Activated naive CD4-positive, alpha-beta T cell treated with anti-CD3 and anti-CD28 coated beads, Interleukin-2, amount 10 ng/mL, durations not matched to agents 7 days and 5 days (primary cell): ENCODE data around the gene AKAP7.

Experiments used
- CTCF ChIA-PET: fragments of 350-600 bp; sonication (Branson Sonifier 250); formaldehyde crosslinking; loops from one replicate; lab custom pipeline; 2021; ENCODE audit warnings: antibody characterized with exemption; lab: Charles Lee
- DNase-seq: peaks from one replicate; pipeline ENCODE4 v3.0.0-alpha.2; 2020
- H3K27ac Mint-ChIP-seq: one replicate; pipeline ENCODE4 v1.8.0; 2021; ENCODE audit warnings: mild to moderate bottlenecking, moderate library complexity, mixed read lengths
- H3K27me3 Mint-ChIP-seq: one replicate; pipeline ENCODE4 v1.8.0; 2021; ENCODE audit warnings: mild to moderate bottlenecking, mixed read lengths
- H3K36me3 Mint-ChIP-seq: one replicate; pipeline ENCODE4 v1.8.0; 2021; ENCODE audit warnings: mixed read lengths
- H3K4me1 Mint-ChIP-seq: one replicate; pipeline ENCODE4 v1.8.0; 2021; ENCODE audit warnings: mixed read lengths
- H3K4me3 Mint-ChIP-seq: one replicate; pipeline ENCODE4 v1.8.0; 2021; ENCODE audit warnings: mild to moderate bottlenecking, moderate library complexity, mixed read lengths
- H3K9me3 Mint-ChIP-seq: one replicate; pipeline ENCODE4 v1.8.0; 2021; ENCODE audit warnings: mixed read lengths

AKAP7 gene

GRCh38 chr6:131197716-131198115, 62.4 kb downstream of the AKAP7 start:
- Mint-ChIP-seq H3K4me3 (no peak overlapping the region), H3K9me3 (peaks cover 16% of the 10 kb centered on the region), H3K4me1 (peaks cover 45% of the 10 kb centered on the region), H3K27me3 (no peaks in the 10 kb centered on the region), H3K27ac (peak overlapping the region; percentile 97), H3K36me3 (peaks cover 41% of the 10 kb centered on the region)
- CTCF ChIA-PET: interaction anchor here (0.6 to 4.3 kb wide), 7 partner anchors 16 to 430 kb away, joined by 3 to 102 read pairs (median 22); partner anchors contain the start of gene MED23
- peak; percentile 55 for DNase-seq

GRCh38 chr6:131199568-131200272, 64.5 kb downstream of the AKAP7 start:
- Mint-ChIP-seq H3K9me3 (peaks cover 6% of the 10 kb centered on the region), H3K4me3 (peak overlapping the region; percentile 72), H3K27ac (peak overlapping the region; percentile 97), H3K36me3 (peaks cover 34% of the 10 kb centered on the region), H3K27me3 (no peaks in the 10 kb centered on the region), H3K4me1 (peaks cover 63% of the 10 kb centered on the region)
- DNase-seq: peak; percentile 85
- CTCF ChIA-PET: interaction anchor here (0.5 to 4.3 kb wide), 16 partner anchors 10 to 428 kb away, joined by 3 to 102 read pairs (median 4); partner anchors contain the start of gene MED23

GRCh38 chr6:131205481-131206244, 70.4 kb downstream of the AKAP7 start:
- peaks cover 5% of the 10 kb centered on the region for H3K9me3 Mint-ChIP-seq
- no peak overlapping the region for H3K27ac Mint-ChIP-seq
- H3K36me3 Mint-ChIP-seq: peaks cover 12% of the 10 kb centered on the region
- CTCF ChIA-PET: interaction anchor here (0.9 to 2.7 kb wide), 2 partner anchors 328 to 329 kb away, joined by 3 to 9 read pairs; no protein-coding TSS in a partner anchor
- no peak for DNase-seq
- no peaks in the 10 kb centered on the region for H3K27me3 Mint-ChIP-seq
- peaks cover 60% of the 10 kb centered on the region for H3K4me1 Mint-ChIP-seq
- no peak overlapping the region for H3K4me3 Mint-ChIP-seq

GRCh38 chr6:131206463-131207251, 71.4 kb downstream of the AKAP7 start:
- peaks cover 8% of the 10 kb centered on the region for H3K9me3 Mint-ChIP-seq
- peaks cover 55% of the 10 kb centered on the region for H3K4me1 Mint-ChIP-seq

GRCh38 chr6:131208787-131209186, 73.5 kb downstream of the AKAP7 start:
- CTCF ChIA-PET: interaction anchor here (1.5 kb wide), 1 partner anchor 26 kb away, joined by 5 read pairs; no protein-coding TSS in a partner anchor
- Mint-ChIP-seq H3K27ac (no peak overlapping the region), H3K27me3 (no peaks in the 10 kb centered on the region), H3K9me3 (peaks cover 6% of the 10 kb centered on the region), H3K36me3 (peaks cover 13% of the 10 kb centered on the region), H3K4me3 (no peak overlapping the region), H3K4me1 (peaks cover 53% of the 10 kb centered on the region)
- DNase-seq: no peak

More at GRCh38 chr6:131206463-131207251, 71.4 kb downstream of the AKAP7 start:
- H3K27ac Mint-ChIP-seq: no peak overlapping the region
- no peaks in the 10 kb centered on the region for H3K27me3 Mint-ChIP-seq
- DNase-seq: no peak
- no peak overlapping the region for H3K4me3 Mint-ChIP-seq
- CTCF ChIA-PET: interaction anchor here (2.7 kb wide), 1 partner anchor 327 kb away, joined by 9 read pairs; no protein-coding TSS in a partner anchor
- peaks cover 16% of the 10 kb centered on the region for H3K36me3 Mint-ChIP-seq

- H3K36me3 Mint-ChIP-seq: peaks cover 14% of the 10 kb centered on the region
- CTCF ChIA-PET: no interaction called here
- peaks cover 46% of the 10 kb centered on the region for H3K4me1 Mint-ChIP-seq
- no peak overlapping the region for H3K27ac Mint-ChIP-seq
- H3K4me3 Mint-ChIP-seq: no peak overlapping the region
- DNase-seq: no peak
- no peaks in the 10 kb centered on the region for H3K27me3 Mint-ChIP-seq
- H3K9me3 Mint-ChIP-seq: peaks cover 6% of the 10 kb centered on the region
Measured at GRCh38 chr6:131210469-131210868, 75.2 kb downstream of the AKAP7 start.

- H3K4me3 Mint-ChIP-seq: no peak overlapping the region
- H3K9me3 Mint-ChIP-seq: peaks cover 6% of the 10 kb centered on the region
- CTCF ChIA-PET: no interaction called here
- H3K27ac Mint-ChIP-seq: no peak overlapping the region
- peaks cover 34% of the 10 kb centered on the region for H3K4me1 Mint-ChIP-seq
- no peak for DNase-seq
- peaks cover 12% of the 10 kb centered on the region for H3K36me3 Mint-ChIP-seq
- no peaks in the 10 kb centered on the region for H3K27me3 Mint-ChIP-seq
Measured at GRCh38 chr6:131212024-131212423, 76.8 kb downstream of the AKAP7 start.

- Mint-ChIP-seq H3K27me3 (no peaks in the 10 kb centered on the region), H3K4me1 (peaks cover 29% of the 10 kb centered on the region), H3K4me3 (no peak overlapping the region), H3K36me3 (peaks cover 10% of the 10 kb centered on the region), H3K27ac (no peak overlapping the region), H3K9me3 (peaks cover 6% of the 10 kb centered on the region)
- CTCF ChIA-PET: interaction anchor here (1.4 kb wide), 1 partner anchor 14 kb away, joined by 7 read pairs; no protein-coding TSS in a partner anchor
- no peak for DNase-seq
Measured at GRCh38 chr6:131212913-131213312, 77.6 kb downstream of the AKAP7 start.

GRCh38 chr6:131213501-131213990, 78.3 kb downstream of the AKAP7 start:
- Mint-ChIP-seq H3K36me3 (peaks cover 10% of the 10 kb centered on the region), H3K9me3 (peaks cover 6% of the 10 kb centered on the region), H3K27ac (no peak overlapping the region), H3K27me3 (no peaks in the 10 kb centered on the region), H3K4me3 (no peak overlapping the region), H3K4me1 (peaks cover 26% of the 10 kb centered on the region)
- no peak for DNase-seq
- CTCF ChIA-PET: interaction anchor here (1.4 kb wide), 1 partner anchor 14 kb away, joined by 7 read pairs; no protein-coding TSS in a partner anchor

GRCh38 chr6:131215219-131215618, 80.0 kb downstream of the AKAP7 start:
- Mint-ChIP-seq H3K27me3 (no peaks in the 10 kb centered on the region), H3K4me1 (peaks cover 21% of the 10 kb centered on the region), H3K9me3 (peaks cover 4% of the 10 kb centered on the region), H3K36me3 (peaks cover 10% of the 10 kb centered on the region), H3K4me3 (no peak overlapping the region), H3K27ac (no peak overlapping the region)
- CTCF ChIA-PET: no interaction called here
- no peak for DNase-seq

- CTCF ChIA-PET: interaction anchor here (1.2 kb wide), 1 partner anchor 318 kb away, joined by 3 read pairs; no protein-coding TSS in a partner anchor
- Mint-ChIP-seq H3K4me1 (peaks cover 21% of the 10 kb centered on the region), H3K4me3 (no peak overlapping the region), H3K27me3 (no peaks in the 10 kb centered on the region), H3K27ac (no peak overlapping the region), H3K36me3 (peaks cover 13% of the 10 kb centered on the region), H3K9me3 (no peaks in the 10 kb centered on the region)
- no peak for DNase-seq
Measured at GRCh38 chr6:131216246-131216645, 81.0 kb downstream of the AKAP7 start.

- CTCF ChIA-PET: no interaction called here
- no peak overlapping the region for H3K4me3 Mint-ChIP-seq
- no peak for DNase-seq
- H3K27ac Mint-ChIP-seq: no peak overlapping the region
- H3K4me1 Mint-ChIP-seq: peaks cover 6% of the 10 kb centered on the region
- H3K9me3 Mint-ChIP-seq: no peaks in the 10 kb centered on the region
- H3K36me3 Mint-ChIP-seq: peaks cover 16% of the 10 kb centered on the region
- no peaks in the 10 kb centered on the region for H3K27me3 Mint-ChIP-seq
Measured at GRCh38 chr6:131222773-131223172, 87.5 kb downstream of the AKAP7 start.

GRCh38 chr6:131223416-131223815, 88.1 kb downstream of the AKAP7 start:
- H3K4me1 Mint-ChIP-seq: peaks cover 6% of the 10 kb centered on the region
- H3K9me3 Mint-ChIP-seq: no peaks in the 10 kb centered on the region
- no peaks in the 10 kb centered on the region for H3K27me3 Mint-ChIP-seq
- peaks cover 16% of the 10 kb centered on the region for H3K36me3 Mint-ChIP-seq
- H3K27ac Mint-ChIP-seq: no peak overlapping the region
- no peak overlapping the region for H3K4me3 Mint-ChIP-seq
- no peak for DNase-seq
- CTCF ChIA-PET: no interaction called here
